GM21576 (cell line): ENCODE measurements around the gene CFAP68.

Source experiments
- ATAC-seq: cut with Tn5 transposase; IDR thresholded peaks from one replicate; pipeline ENCODE4 v1.9.1; 2021; ENCODE audit warnings: mild to moderate bottlenecking, moderate library complexity; ENCODE audit not compliant: unreplicated experiment

CFAP68 gene

DNA sequence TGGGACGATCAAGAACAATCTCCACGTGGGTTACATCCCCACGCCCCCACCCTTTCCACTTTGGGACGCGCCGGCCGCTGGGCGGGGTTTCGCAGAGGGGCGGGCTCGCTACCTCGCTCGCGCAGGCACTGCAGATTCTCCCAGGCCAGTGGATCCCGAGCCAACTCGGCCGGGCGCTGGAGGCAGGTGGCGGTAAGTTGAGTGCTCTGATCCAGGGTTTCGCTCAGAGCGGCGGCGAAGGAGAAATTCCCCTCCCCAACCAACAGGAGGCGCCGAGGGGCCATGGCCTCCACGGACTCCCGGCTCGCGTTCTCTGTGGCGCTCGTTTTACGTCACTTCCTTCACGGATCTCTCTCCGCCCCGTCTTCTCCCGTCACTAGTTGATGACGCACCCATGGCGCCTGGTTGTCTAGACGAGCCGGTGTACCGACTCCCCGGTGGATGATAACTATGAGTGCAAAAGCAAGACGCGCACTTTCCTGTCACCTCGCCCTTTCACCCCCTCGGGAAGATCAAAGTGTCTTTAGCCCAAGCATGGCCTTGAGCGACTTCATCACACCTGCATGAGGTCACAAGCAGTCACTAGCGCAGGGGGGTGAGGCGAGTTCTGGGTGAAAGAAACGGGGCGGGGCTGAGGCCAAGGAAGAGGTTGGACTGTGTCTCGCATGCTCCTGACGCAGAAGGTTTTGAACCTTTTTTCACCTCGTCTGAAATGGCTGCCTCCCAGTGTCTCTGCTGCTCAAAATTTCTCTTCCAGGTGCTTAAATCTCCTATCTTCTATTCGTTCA is at the start of gene CFAP68, which contains the start of gene FDXACB1:
TSS of gene CFAP68 (plus strand) at position 693 of the 788 bp plus-strand sequence. CDS start at position 713, 20 bp downstream.
TSS of gene FDXACB1 (minus strand) at position 317 of the 788 bp plus-strand sequence. CDS start at position 284, 33 bp downstream.
- peak; percentile 94 for ATAC-seq

- no peak for ATAC-seq
These were observed 45.8 kb upstream of the CFAP68 start for GRCh38 chr11:111833524-111833923.

DNA sequence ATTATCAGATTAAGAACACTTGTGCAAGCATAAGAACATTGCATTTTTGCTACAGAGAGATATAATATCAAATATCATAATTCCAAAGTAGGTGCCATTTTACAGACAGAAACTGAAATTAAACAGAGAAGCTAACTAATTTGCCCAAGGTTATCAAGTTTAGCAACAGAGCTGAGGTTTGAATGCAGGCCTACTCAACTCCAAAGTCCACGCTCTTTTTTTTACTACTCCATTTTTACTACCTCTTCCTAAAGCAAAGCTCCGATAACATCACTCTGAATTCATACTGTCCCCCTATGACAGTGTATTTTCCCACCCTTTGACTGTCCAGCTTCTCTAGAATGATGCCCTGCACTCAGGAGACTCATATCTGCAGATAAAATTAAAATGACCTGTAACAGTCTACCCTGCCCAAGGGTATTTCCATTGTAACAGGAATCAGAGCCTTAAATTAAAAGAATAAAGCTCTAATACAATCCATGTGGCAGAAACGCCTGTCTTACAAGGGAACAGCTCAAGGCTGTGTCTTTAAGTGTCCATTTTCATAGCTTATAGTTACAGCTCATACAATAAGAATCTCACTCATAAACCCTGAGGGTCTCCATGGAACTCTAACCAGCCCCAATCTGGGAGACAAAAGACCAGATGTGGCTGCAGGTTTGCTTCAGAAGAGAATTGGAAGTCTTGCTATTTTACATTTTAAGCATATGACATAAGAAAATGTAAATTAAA is 44.7 kb upstream of the CFAP68 start:
- ATAC-seq: no peak

DNA sequence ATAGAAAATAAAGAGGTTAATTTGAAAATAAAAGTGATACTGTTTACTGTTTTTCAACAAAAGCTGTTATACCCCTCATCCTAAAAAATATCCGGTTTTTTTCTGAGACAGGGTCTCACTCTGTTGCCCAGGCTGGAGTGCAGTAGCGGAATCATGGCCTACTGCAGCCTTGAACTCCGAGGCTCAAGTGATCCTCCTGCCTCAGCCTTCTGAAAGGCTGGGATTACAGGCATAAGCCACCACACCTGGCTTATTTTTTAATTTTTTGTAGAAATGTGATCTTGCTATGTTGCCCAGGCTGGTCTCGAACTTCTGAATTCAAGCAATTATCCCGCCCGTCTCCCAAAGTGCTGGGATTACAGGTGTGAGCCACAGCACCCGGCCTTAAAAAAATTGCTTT is 43.7 kb upstream of the CFAP68 start:
- no peak for ATAC-seq

DNA sequence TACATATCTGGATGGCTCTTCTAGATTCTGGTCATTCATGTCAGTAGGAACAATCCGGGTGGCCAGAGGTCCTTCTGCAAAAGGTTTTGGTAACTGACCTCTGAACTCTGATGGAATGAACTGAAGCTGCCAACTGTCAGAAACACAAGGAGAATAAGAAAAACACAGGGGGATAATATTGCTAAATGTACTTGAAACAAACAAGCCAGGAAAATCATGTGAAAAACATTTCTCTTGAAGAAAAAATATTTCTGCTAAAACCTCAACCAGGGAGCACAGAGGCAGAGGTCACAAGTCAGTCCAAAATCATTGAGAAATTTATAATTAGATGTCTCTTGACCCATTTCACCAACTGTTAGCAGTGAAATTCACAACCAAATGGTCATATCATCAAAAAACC is 43.2 kb upstream of the CFAP68 start:
- no peak for ATAC-seq

- no peak for ATAC-seq
These were observed 42.6 kb upstream of the CFAP68 start for GRCh38 chr11:111836721-111837120.

DNA sequence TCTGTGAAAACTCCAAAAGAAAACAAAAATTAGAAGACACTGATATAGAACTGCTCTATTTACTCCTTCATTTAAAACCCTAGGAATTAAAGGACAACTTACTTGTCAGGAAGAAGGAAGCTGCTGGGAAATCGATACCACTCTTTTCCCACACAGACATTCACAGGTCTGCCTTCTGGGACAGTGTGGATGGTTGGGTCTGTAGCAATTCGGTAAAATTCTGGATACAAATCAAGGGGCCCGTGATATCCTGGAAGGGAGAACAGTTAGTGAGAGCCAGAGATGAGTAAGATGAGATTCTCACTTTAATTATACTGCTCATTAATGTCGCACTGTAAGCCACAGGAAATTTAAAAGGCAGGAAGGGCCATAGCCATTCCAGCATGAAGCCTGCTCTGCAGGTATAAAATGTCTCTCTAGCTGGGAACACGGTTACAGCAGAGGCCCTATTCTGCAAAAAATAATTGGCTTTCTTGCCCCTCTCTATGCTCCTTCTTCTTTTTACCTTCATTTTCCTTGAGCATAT is 41.9 kb upstream of the CFAP68 start:
- ATAC-seq: no peak

DNA sequence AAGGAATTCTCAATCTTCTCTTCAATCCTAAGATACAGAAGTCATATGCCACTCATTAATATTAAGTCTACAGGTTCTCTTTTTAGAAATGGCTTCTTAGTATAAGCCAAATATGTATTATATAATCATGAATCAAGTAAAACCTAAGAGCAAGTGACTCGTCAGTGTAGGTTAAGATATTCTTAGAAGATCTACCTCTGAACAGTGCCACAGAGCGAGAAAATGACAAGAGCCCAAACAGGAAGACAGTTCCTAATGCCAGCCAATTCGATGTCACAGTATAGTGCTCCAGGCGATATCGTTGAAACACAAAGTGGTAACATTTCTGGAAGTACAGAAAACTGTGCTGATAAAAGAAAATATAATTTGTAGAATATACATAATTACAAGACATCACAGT is 41.3 kb upstream of the CFAP68 start:
- ATAC-seq: no peak

DNA sequence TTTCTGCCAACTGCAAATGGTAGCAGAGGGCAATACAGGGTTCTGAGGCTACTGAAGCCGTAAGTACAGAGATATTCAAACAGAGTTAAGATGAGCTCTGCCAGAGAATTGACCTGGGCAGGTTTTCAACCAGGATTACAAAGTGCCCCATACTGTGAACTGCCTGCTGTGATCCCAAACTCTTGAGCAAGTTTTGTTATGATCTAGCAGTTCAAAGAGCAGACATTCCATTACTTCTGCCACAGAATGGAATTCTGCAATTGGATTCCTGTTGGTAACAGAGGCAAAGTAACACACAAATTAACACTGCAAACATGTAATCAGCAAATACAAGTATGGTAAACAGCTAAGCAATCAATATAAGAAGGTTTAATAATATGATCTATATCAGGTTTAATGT is 39.2 kb upstream of the CFAP68 start:
- no peak for ATAC-seq

DNA sequence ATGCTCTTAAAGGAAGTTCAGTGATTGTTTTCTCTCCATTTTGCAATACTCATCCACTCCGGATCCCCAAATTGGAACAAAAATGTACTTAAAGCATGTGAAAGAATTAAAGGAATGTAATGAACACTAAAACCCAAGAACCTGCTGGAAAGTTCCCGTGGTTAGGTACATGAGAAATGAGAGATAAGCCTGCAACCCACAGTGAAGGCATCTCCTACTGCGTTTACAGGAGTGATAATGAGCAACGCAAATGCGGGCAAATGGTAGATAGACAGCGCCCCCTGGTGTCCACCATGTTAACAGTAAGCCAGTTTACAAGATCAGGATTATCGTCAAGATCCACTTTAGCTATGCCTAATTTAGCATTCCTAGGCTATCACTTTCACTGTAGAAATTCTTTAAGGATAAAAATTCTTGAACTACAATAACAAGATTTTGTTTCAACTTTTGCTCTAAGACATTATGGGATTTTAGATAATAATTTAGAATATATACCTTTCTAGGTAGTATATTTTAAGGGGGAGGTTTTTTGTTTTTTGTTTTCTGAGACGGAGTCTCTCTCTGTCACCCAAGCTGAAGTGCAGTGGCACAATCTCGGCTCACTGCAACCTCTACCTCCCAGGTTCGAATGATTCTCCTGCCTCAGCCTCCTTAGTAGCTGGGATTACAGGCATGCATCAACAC is 37.8 kb upstream of the CFAP68 start:
- ATAC-seq: no peak

DNA sequence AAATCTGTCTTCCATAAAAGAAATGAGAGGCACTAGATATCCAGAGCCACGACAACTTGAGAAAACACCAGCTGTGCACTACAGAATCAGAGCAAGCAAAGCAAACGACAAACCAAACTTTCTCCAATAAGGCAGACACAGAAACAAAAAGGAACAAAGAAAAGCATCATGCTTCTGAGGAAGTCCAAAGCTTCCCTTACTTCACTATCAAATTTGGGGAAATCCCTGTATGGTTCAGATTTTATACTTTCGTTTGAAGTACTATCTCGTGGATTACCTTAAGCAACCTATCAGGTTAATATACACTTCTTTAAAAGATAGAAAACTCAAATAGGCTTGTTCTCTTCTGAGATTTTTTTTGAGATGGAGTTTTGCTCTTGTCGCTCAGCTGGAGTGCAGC is 35.7 kb upstream of the CFAP68 start:
- no peak for ATAC-seq

DNA sequence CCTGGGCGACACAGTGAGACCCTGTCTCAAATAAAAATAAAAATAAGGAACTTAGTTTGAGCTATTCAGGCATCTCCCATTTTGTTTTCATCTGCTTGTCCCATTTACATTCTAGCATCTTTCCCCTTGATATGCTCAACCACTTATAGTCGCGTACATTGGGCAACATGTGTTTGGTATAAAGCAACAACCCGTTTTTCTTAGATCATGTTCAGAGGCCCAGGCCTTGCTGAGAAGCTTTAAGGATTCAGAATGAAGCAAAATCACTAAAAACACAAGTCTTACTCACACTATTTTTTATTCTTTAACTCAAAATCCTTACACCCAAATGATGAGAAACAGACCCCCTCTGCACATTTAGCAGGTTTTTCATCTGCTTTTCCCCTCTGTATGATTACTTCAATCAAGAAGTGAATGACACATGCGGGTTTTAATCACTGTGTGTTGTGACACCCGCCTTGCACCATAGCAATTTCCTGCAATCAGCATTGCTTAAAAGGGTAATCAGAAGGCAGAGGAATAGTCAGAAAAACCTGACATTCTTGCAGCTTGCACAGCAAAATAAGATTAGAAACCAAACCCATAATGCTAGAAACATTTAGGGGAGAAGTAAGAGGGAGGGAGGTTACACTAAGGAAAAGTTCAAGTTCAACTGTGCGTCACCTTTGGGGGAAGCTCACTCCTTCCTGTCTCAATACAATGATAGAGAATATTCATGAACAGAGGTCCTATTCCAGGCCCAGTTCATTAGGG is 33.9 kb upstream of the CFAP68 start:
- no peak for ATAC-seq

DNA sequence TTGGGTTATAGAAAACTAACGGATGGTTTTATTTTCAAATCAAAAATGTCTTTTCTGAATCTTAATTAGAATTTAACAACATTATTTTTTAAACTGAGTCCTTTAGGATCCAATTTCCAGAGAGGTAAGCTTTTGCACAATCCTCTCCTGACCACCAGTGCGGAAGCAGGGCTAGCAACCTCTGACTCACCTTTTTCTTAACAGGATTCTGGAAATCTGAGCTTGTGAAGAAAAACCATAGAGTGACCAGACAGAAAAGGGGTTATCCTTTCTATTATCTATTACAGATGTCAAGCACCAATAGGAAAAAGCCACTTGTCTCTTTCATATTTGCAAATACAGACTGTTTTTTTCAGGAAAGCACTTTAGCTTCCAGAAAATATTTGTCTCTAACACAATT is 33.3 kb upstream of the CFAP68 start:
- ATAC-seq: no peak

- no peak for ATAC-seq
These were observed 32.7 kb upstream of the CFAP68 start for GRCh38 chr11:111846636-111847035.

DNA sequence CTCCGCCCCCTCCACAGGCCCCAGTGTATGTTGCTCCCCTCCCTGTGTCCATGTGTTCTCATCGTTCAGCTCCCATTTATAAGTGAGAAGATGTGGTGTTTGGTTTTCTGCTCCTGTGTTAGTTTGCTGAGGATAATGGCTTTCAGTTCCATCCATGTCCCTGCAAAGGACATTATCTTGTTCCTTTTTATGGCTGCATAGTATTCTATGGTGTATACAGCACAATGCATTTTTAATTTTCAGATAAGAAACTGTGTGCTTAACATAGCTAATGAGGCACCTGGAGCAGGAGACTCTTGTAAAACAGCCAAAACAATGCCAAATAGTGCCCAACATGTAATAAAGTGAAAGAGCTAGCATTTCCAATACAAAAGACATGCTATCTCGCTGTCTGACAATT is 29.7 kb upstream of the CFAP68 start:
- ATAC-seq: no peak

DNA sequence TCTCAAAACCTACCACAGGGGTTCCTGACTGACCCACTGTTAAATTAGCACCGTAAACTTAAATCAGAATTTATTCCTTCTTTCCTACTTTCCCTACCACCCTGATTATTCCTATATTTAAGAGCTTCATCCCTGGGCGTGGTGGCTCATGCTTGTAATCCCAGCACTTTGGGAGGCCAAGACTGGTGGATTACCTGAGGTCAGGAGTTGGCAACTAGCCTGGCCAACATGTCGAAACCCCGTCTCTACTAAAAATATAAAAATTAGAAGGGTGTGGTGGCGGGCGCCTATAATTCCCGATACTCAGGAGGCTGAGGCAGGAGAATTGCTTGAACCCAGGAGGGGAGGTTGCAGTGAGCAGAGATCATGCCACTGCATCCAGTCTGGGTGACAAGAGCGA is 28.3 kb upstream of the CFAP68 start:
- ATAC-seq: no peak

DNA sequence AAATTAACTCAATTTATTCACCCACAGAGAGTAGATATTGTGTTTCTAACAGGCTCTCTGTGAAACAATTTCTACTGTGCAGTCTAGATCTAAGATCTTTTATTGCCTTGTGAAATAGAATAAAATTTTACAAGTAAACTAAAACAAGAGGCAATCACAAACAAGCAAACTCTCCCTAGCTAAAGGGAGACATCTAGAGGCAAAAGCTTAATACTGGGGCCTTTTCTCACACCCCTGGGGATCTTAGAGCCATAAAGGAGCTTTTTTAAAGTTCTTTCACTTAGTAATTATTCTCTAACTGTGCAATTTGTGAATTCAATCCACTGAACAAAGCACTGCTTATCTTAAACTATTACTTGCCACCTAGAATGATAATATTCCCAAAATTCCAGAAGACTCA is 27.7 kb upstream of the CFAP68 start:
- ATAC-seq: no peak

- ATAC-seq: no peak
These were observed 27.2 kb upstream of the CFAP68 start for GRCh38 chr11:111852103-111852502.

GRCh38 chr11:111855506-111855905 is 23.8 kb upstream of the CFAP68 start:
- ATAC-seq: no peak

DNA sequence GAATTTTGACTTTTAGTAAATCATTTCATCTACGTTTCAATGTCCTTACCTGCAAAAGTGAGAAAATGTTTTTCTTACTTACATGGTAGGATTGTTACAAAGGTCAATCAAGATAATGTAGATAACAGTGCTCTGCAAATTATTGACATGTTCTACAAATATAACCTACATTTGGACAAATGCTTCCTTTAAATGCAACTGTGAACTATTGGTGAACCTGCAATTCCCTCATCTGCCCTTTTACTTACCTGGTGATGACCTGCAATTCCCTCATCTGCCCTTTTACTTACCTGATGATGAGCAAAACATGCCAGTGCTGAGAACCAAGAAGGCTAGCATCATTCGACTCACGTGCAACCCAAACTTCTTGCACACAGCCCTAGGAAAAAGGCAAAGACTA is 19.1 kb upstream of the CFAP68 start:
- no peak for ATAC-seq

GRCh38 chr11:111870113-111870512 is 9.2 kb upstream of the CFAP68 start:
- no peak for ATAC-seq
